ENCODE results near the gene TTC21A. TPM values are rescaled to one million over a fixed set of nuclear protein-coding genes. Genes with fewer than 3 reads are reported as not detected.
A peak's percentile ranks its signal among the peaks of the same experiment; 100 is the strongest.

TTC21A gene
- total RNA-seq, 2 experiments from 2014 or later: 0.69 to 0.79 TPM

DNA sequence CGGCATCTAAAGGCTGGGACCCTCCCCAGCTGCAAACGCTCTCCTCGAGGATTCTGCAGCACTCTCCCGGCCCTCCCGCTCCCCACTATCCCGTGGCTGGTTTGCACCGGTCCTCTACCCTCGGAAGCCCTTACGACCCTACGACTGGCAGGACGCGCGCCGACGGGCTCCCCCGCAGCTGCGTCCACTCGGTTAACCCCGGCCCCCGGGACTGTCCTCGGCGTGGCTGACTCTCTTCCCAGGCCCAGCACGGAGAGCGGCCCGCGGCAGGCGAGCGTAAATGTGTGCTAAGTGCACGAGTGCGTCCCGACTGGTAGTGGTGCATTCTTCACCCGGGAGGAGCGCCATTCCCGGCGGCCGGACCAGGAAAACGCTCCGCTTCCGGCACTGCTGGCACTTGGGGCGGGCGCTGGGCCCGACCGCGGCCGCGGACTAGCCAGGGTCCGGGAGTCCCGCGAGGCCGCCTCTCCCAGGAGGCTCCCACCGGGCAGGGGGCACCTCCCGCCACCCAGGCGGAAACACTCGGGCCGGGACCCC lies 561 bp upstream of the TTC21A start:
- Mint-ChIP-seq H3K36me3 (ENCODE audit: low read depth) (no peaks in the 10 kb centered on the region), H3K27me3 (no peaks in the 10 kb centered on the region), H3K27ac (peak overlapping the region; percentile 0), H3K4me3 (peak overlapping the region; percentile 78), H3K4me1 (ENCODE audit: low read depth) (peaks cover 40% of the 10 kb centered on the region), H3K9me3 (no peaks in the 10 kb centered on the region)
- TF ChIP-seq, protein P1, sequence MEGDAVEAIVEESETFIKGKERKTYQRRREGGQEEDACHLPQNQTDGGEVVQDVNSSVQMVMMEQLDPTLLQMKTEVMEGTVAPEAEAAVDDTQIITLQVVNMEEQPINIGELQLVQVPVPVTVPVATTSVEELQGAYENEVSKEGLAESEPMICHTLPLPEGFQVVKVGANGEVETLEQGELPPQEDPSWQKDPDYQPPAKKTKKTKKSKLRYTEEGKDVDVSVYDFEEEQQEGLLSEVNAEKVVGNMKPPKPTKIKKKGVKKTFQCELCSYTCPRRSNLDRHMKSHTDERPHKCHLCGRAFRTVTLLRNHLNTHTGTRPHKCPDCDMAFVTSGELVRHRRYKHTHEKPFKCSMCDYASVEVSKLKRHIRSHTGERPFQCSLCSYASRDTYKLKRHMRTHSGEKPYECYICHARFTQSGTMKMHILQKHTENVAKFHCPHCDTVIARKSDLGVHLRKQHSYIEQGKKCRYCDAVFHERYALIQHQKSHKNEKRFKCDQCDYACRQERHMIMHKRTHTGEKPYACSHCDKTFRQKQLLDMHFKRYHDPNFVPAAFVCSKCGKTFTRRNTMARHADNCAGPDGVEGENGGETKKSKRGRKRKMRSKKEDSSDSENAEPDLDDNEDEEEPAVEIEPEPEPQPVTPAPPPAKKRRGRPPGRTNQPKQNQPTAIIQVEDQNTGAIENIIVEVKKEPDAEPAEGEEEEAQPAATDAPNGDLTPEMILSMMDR (IDR thresholded peaks at IDR 0.05): no peak
- intact Hi-C loops (cut with micrococcal nuclease): loop anchor here (5.0 kb wide), 2 partner anchors 40 to 180 kb away; no protein-coding TSS in a partner anchor
- DNase-seq (peak; percentile 27), ATAC-seq (peak; percentile 11)
- ChIA-PET POLR2A (interaction anchor here (0.5 to 1.5 kb wide), 8 partner anchors 12 to 101 kb away, joined by 3 to 5 read pairs (median 4); no protein-coding TSS in a partner anchor), CTCF (interaction anchor here (0.9 to 6.9 kb wide), 5 partner anchors 9 to 185 kb away, joined by 4 to 50 read pairs (median 13); no protein-coding TSS in a partner anchor)

DNA sequence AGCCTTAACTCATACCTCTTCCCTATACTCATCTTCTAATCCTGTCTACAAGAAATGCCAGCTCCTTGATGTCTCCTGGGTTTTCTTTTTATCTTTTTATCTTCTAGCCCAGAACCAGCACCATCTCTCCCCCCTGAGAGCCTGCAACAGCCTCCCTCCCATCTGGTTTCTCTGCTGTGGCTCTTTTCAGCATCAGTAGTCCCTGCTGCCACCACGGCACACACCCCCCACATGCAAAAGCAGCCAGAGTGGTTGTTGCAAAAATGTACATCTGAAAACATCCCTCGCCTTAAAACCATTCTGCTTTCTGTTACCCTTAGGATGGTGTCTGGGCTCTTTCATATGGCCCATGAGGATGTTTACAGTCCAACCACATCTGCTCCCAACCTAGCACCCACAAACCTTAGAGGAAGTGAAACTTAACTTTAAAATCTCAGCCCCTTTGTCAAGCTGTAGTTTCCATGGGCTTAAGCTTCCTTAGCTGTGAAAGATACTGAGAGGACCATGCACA lies 775 bp downstream of the TTC21A start:
- Mint-ChIP-seq H3K27me3 (no peaks in the 10 kb centered on the region), H3K36me3 (ENCODE audit: low read depth) (no peaks in the 10 kb centered on the region), H3K27ac (peak overlapping the region; percentile 68), H3K4me1 (ENCODE audit: low read depth) (peaks cover 35% of the 10 kb centered on the region), H3K4me3 (peak overlapping the region; percentile 87), H3K9me3 (no peaks in the 10 kb centered on the region)
- DNase-seq (peak; percentile 65), ATAC-seq (peak; percentile 58)
- CTCF ChIA-PET: interaction anchor here (1.1 to 6.9 kb wide), 6 partner anchors 8 to 186 kb away, joined by 3 to 50 read pairs (median 8); no protein-coding TSS in a partner anchor
- intact Hi-C loops (cut with micrococcal nuclease): loop anchor here (5.0 kb wide), 2 partner anchors 39 to 179 kb away; no protein-coding TSS in a partner anchor
- POLR2A ChIA-PET: interaction anchor here (0.8 to 1.4 kb wide), 11 partner anchors 8 to 300 kb away, joined by 3 to 5 read pairs (median 3); no protein-coding TSS in a partner anchor
- TF ChIP-seq, protein P1 (IDR thresholded peaks at IDR 0.05): no peak

DNA sequence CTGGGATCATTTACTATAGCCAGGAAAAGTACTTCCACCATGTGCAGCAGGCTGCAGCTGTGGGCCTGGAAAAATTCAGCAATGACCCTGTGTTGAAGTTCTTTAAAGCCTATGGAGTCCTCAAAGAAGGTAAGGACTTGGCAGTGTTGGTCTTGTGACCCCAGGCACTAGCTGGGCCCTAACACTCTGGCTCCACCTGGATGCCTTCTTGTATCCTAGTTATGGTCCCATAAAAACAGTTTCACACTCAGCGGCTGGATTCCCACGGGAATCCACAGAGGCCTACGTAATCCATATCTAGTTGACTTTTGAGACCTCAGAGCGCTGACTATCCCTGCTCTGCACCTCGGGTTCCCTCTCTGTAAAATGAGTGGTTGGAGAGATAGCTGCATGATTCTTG lies 1.6 kb downstream of the TTC21A start:
- intact Hi-C loops (cut with micrococcal nuclease): loop anchor here (5.0 kb wide), 2 partner anchors 38 to 178 kb away; no protein-coding TSS in a partner anchor
- H3K36me3 Mint-ChIP-seq (ENCODE audit: low read depth): no peaks in the 10 kb centered on the region
- no peaks in the 10 kb centered on the region for H3K9me3 Mint-ChIP-seq
- H3K4me3 Mint-ChIP-seq: no peak overlapping the region
- no peak overlapping the region for H3K27ac Mint-ChIP-seq
- H3K4me1 Mint-ChIP-seq (ENCODE audit: low read depth): peaks cover 34% of the 10 kb centered on the region
- POLR2A ChIA-PET: interaction anchor here (0.9 kb wide), 1 partner anchor 37 kb away, joined by 5 read pairs; no protein-coding TSS in a partner anchor
- TF ChIP-seq, protein P1 (IDR thresholded peaks at IDR 0.05): no peak
- CTCF ChIA-PET: interaction anchor here (3.0 to 6.9 kb wide), 3 partner anchors 81 to 183 kb away, joined by 13 to 50 read pairs (median 17); no protein-coding TSS in a partner anchor
- no peaks in the 10 kb centered on the region for H3K27me3 Mint-ChIP-seq
- no peak for ATAC-seq
- DNase-seq: no peak

DNA sequence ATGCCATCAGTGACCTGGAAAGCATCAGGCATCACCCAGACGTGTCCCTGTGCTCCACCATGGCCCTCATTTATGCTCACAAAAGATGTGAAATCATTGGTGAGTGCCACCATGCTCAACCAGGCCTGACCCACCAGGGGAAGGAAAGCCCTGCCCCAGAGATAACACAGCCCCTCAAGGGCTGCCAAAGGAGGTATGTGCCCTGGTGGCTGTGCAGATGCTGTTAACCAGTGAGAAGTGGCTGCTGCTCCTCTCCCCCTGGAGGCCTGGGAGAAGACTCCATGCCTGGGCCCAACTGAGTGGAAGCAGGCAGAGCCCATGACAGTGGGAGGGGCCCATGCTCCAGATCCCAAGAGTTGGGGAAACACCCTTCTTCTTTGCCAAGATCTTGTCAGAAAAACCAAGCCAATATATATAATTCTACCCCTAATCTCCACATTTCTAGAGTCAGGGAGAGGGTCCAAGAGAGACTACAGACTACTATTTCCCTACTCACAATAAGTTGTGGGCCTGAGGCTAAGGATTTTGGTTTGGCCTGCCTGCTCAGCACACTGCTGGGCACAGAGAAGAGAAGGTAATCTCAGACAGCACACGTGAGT lies 2.7 kb downstream of the TTC21A start:
- Mint-ChIP-seq H3K4me1 (ENCODE audit: low read depth) (peaks cover 31% of the 10 kb centered on the region), H3K9me3 (no peaks in the 10 kb centered on the region), H3K36me3 (ENCODE audit: low read depth) (no peaks in the 10 kb centered on the region), H3K27me3 (no peaks in the 10 kb centered on the region), H3K4me3 (no peak overlapping the region), H3K27ac (no peak overlapping the region)
- ChIA-PET POLR2A (no interaction called here), CTCF (interaction anchor here (3.0 to 6.9 kb wide), 3 partner anchors 80 to 182 kb away, joined by 13 to 50 read pairs (median 17); no protein-coding TSS in a partner anchor)
- ATAC-seq (no peak), DNase-seq (no peak)
- TF ChIP-seq, protein P1 (IDR thresholded peaks at IDR 0.05): no peak
- intact Hi-C loops (cut with micrococcal nuclease): no loop called here

All from activated CD8-positive, alpha-beta T cell treated with anti-CD3 and anti-CD28 coated beads for 36 hours (primary cell).